LHCN-M2 (cell line): Measurements from ENCODE around the gene GZMM. TPM values are rescaled to one million over a fixed set of nuclear protein-coding genes. Genes with fewer than 3 reads are reported as not detected.

Experiments used
- DNase-seq: peaks from one replicate; pipeline ENCODE4 v3.0.0-alpha.2; 2012; ENCODE audit warnings: low read depth
- total RNA-seq: library from RNA; depleted of rRNA; stranded (reverse); fragments of >200 nt; gene quantifications from 2 replicates; pipeline ENCODE4 v1.2.3, GENCODE V29; 2014; rRNA removed

Gene GZMM
- total RNA-seq, 1 experiment from 2014 or later: not detected

DNA sequence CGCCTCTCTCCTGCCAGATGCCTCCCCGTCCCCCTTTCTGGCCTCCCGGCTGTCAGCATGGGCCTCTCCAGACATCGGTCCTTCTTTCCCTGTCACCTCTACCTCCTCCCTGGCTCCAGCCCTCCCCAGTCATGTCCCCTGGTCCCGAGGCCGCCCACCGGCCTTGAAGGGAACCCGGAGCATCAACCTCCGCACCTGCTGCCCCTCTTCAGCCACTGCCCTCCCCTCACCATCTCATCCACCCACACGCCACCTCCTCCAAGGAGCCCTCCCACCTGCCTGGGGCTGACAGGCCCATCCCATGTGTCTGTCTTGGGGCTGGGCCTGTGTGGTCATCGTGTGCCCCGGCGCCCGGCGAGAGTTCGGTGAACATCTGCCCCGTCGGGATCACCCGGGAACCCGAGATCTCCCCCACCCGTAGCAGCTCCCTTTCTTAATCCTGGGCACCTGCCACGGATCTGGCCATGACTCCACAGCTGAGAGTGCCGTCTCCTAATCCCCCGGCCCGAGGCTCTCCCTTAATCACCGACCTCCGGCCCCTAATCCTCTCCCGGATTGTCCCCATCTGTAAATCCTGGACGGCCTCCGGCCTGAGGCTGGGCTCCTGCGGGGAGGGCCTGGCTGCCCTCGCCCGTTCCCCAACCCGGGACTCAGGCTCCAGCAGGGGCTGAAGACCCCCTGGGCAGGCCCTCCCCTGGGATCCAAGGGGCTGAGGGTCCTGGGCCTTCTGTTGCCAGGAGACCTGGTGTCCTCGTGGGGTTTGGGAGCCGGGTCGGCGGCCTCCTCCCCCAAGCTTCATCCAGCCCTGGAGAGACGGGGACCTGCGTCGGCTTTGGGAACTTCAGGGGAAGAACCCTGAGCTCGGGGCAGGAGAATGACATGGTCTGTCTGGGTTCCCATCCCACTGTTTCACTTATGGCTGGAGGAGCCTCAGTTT, 51.7 kb downstream of the GZMM start:
- DNase-seq: no peak

GRCh38 chr19:596263-596655, 52.4 kb downstream of the GZMM start:
- no peak for DNase-seq

DNA sequence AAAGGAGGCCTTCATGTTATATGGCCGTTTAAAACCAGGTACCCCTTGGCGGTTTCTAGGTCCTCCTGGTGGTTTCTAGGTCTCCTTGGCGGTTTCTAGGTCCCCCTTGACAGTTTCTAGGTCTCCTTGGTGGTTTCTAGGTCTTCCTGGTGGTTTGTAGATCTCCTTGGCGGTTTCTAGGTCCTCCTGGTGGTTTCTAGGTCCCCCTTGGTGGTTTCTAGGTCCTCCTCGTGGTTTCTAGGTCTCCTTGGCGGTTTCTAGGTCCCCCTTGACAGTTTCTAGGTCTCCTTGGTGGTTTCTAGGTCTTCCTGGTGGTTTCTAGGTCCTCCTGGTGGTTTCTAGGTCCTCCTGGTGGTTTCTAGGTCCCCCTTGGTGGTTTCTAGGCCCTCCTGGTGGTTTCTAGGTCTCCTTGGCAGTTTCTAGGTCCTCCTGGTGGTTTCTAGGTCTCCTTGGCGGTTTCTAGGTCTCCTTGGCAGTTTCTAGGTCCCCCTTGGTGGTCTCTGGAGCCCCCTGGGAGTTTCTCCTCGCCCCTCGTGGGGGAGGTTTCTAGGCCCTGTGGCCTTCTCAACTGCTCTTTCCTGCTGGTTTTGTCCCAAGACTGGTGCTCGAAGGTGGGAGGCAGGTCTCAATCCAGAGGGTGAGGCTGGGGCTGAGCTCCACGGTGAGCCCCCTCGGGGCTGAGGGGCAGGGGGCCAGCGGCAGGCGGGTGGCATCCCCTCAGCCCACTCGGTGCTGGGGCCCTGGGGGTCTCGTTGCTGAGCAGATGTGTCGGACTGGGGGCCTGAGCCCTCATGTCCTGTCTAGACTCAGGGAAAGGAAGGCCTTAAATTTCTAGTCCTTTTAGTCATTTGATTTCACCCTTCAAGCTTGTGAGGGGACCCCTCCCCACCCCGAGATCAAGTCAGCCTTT, 53.8 kb downstream of the GZMM start:
- no peak for DNase-seq

Other genes starting within 250 kb of the GZMM start
- 16.5 and 20.1 TPM in 2 replicates for gene MIER2, start 199.3 kb upstream of the GZMM start, total RNA-seq
- gene C2CD4C, start 134.9 kb upstream of the GZMM start, total RNA-seq: 0.29 and 0.32 TPM in 2 replicates
- 0.32 and 0.57 TPM in 2 replicates for gene SHC2, start 83.0 kb upstream of the GZMM start, total RNA-seq
- gene MADCAM1, start 47.6 kb upstream of the GZMM start, total RNA-seq: 0.19 and 0.23 TPM in 2 replicates
- 84.8 and 85.9 TPM in 2 replicates for gene TPGS1, start 36.6 kb upstream of the GZMM start, total RNA-seq
- 64.6 and 69.6 TPM in 2 replicates for gene CDC34, start 12.3 kb upstream of the GZMM start, total RNA-seq
- 746 and 758 TPM in 2 replicates for gene BSG, start 28.5 kb downstream of the GZMM start, total RNA-seq
- 1.4 and 1.9 TPM in 2 replicates for gene HCN2, start 45.8 kb downstream of the GZMM start, total RNA-seq
- 42.4 and 44.4 TPM in 2 replicates for gene POLRMT, start 89.5 kb downstream of the GZMM start, total RNA-seq
- not detected in 2 replicates for gene FGF22, start 95.8 kb downstream of the GZMM start, total RNA-seq
- gene RNF126, start 119.2 kb downstream of the GZMM start, total RNA-seq: 73.6 and 88.4 TPM in 2 replicates
- 125 and 217 TPM in 2 replicates for gene FSTL3, start 132.3 kb downstream of the GZMM start, total RNA-seq
- gene PRSS57, start 151.4 kb downstream of the GZMM start, total RNA-seq: not detected in 2 replicates
- 2.2 and 2.3 TPM in 2 replicates for gene PALM, start 164.9 kb downstream of the GZMM start, total RNA-seq
- 0.46 and 0.58 TPM in 2 replicates for gene MISP, start 207.1 kb downstream of the GZMM start, total RNA-seq